ENCODE results near the gene INMT. TPM values are rescaled to one million over a fixed set of nuclear protein-coding genes. Genes with fewer than 3 reads are reported as not detected.

The INMT gene
- total and polyA plus RNA-seq, 10 of the 15 experiments (the other 5 are each of a cell fraction or from before 2014, with no cell fraction given) = 0.03 to 0.20 (median 0.10) TPM; not detected in 7

DNA sequence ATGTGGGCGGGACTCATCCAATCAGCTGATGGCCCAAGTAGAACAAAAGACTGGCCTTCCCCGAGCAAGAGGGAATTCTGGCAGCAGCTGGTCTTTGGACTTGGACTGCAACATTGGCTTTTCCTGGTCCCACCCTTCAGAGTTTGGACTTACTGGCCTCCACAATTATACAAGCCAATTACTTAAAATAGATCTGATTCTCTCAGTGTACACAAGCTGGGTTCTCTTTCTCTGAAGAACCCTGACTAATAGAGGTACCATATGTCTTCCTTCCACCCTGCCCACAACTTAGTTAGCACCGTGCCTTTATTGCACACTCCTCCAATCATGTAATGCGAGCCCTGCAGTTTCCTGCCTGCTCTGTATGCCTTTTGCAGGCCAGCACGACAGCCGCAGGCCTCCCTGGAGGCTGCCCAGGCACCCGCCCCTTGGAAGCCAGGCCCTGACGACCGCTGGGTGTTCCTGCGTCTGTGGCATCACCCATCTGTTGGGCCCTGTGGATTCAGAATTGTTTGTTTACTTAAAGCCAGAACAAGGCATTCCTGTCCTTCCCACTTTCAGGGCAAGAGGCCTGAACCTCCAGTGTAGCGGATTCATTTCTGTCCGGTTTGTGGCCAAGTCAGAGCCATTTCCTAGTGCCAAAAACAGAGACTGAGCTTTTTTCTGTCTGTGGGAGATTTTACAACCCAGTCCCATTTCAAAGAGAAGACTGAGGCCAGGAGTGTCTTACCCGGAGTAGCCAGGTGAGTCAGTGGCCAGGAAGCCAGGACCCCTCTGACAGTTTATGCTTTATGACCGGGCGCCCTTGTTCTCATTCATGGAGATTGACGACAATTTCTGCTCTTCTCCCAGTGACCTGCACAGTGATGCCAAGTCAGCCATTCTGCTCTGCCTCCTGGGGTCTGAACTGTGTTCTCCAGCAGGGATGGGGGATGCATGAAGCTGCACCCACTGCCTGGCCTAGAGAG, 968 bp upstream of the INMT start (continued):
- TF ChIP-seq, protein P1, sequence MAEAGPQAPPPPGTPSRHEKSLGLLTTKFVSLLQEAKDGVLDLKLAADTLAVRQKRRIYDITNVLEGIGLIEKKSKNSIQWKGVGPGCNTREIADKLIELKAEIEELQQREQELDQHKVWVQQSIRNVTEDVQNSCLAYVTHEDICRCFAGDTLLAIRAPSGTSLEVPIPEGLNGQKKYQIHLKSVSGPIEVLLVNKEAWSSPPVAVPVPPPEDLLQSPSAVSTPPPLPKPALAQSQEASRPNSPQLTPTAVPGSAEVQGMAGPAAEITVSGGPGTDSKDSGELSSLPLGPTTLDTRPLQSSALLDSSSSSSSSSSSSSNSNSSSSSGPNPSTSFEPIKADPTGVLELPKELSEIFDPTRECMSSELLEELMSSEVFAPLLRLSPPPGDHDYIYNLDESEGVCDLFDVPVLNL (IDR thresholded peaks at IDR 0.05; ENCODE audit: low read depth, low read length) = no peak
- TF ChIP-seq HDAC6 (IDR thresholded peaks at IDR 0.05; ENCODE audit: unreplicated experiment) (no peak), TCF12 (IDR thresholded peaks at IDR 0.05; ENCODE audit: low read depth, low read length) (no peak), CEBPB (IDR thresholded peaks at IDR 0.05; ENCODE audit: borderline replicate concordance in 1 of 2, low read depth in 2 of 2, low read length in 2 of 2) (no peak)
- TF ChIP-seq, protein P2, sequence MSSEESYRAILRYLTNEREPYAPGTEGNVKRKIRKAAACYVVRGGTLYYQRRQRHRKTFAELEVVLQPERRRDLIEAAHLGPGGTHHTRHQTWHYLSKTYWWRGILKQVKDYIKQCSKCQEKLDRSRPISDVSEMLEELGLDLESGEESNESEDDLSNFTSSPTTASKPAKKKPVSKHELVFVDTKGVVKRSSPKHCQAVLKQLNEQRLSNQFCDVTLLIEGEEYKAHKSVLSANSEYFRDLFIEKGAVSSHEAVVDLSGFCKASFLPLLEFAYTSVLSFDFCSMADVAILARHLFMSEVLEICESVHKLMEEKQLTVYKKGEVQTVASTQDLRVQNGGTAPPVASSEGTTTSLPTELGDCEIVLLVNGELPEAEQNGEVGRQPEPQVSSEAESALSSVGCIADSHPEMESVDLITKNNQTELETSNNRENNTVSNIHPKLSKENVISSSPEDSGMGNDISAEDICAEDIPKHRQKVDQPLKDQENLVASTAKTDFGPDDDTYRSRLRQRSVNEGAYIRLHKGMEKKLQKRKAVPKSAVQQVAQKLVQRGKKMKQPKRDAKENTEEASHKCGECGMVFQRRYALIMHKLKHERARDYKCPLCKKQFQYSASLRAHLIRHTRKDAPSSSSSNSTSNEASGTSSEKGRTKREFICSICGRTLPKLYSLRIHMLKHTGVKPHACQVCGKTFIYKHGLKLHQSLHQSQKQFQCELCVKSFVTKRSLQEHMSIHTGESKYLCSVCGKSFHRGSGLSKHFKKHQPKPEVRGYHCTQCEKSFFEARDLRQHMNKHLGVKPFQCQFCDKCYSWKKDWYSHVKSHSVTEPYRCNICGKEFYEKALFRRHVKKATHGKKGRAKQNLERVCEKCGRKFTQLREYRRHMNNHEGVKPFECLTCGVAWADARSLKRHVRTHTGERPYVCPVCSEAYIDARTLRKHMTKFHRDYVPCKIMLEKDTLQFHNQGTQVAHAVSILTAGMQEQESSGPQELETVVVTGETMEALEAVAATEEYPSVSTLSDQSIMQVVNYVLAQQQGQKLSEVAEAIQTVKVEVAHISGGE (CRISPR knock-in tag; IDR thresholded peaks at IDR 0.05) = no peak
- TF ChIP-seq, protein P3, sequence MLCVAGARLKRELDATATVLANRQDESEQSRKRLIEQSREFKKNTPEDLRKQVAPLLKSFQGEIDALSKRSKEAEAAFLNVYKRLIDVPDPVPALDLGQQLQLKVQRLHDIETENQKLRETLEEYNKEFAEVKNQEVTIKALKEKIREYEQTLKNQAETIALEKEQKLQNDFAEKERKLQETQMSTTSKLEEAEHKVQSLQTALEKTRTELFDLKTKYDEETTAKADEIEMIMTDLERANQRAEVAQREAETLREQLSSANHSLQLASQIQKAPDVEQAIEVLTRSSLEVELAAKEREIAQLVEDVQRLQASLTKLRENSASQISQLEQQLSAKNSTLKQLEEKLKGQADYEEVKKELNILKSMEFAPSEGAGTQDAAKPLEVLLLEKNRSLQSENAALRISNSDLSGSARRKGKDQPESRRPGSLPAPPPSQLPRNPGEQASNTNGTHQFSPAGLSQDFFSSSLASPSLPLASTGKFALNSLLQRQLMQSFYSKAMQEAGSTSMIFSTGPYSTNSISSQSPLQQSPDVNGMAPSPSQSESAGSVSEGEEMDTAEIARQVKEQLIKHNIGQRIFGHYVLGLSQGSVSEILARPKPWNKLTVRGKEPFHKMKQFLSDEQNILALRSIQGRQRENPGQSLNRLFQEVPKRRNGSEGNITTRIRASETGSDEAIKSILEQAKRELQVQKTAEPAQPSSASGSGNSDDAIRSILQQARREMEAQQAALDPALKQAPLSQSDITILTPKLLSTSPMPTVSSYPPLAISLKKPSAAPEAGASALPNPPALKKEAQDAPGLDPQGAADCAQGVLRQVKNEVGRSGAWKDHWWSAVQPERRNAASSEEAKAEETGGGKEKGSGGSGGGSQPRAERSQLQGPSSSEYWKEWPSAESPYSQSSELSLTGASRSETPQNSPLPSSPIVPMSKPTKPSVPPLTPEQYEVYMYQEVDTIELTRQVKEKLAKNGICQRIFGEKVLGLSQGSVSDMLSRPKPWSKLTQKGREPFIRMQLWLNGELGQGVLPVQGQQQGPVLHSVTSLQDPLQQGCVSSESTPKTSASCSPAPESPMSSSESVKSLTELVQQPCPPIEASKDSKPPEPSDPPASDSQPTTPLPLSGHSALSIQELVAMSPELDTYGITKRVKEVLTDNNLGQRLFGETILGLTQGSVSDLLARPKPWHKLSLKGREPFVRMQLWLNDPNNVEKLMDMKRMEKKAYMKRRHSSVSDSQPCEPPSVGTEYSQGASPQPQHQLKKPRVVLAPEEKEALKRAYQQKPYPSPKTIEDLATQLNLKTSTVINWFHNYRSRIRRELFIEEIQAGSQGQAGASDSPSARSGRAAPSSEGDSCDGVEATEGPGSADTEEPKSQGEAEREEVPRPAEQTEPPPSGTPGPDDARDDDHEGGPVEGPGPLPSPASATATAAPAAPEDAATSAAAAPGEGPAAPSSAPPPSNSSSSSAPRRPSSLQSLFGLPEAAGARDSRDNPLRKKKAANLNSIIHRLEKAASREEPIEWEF (IDR thresholded peaks at IDR 0.05; ENCODE audit: insufficient replicate concordance, low read depth, low read length) = no peak
- TF ChIP-seq, protein P4, sequence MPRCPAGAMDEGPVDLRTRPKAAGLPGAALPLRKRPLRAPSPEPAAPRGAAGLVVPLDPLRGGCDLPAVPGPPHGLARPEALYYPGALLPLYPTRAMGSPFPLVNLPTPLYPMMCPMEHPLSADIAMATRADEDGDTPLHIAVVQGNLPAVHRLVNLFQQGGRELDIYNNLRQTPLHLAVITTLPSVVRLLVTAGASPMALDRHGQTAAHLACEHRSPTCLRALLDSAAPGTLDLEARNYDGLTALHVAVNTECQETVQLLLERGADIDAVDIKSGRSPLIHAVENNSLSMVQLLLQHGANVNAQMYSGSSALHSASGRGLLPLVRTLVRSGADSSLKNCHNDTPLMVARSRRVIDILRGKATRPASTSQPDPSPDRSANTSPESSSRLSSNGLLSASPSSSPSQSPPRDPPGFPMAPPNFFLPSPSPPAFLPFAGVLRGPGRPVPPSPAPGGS (IDR thresholded peaks at IDR 0.05; ENCODE audit: borderline replicate concordance, insufficient read depth, low read depth, low read length, poor library complexity, severe bottlenecking) = no peak
